HG03196 (cell line): ENCODE measurements around the gene ZBTB20.

Source experiments
- ATAC-seq: cut with Tn5 transposase; IDR thresholded peaks from one replicate; pipeline ENCODE4 v1.9.1; 2021; ENCODE audit not compliant: unreplicated experiment

ZBTB20 gene

DNA sequence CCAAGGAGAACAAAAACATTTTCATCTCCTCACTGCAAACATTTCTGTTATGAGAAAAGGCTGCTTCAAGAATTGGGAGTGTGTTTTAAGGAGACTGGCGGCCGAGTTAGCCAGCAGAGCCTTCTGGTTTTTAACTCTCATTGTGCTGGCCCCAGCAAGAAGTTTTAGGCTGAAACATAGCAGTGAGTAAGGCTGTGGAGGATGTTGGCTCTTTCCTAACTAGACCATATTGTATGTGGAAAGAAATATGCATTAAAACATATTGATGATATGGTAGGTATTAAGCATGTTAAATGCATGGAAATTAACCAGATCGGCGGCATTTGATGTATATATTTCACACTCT lies 762.6 kb downstream of the ZBTB20 start:
- no peak for ATAC-seq

DNA sequence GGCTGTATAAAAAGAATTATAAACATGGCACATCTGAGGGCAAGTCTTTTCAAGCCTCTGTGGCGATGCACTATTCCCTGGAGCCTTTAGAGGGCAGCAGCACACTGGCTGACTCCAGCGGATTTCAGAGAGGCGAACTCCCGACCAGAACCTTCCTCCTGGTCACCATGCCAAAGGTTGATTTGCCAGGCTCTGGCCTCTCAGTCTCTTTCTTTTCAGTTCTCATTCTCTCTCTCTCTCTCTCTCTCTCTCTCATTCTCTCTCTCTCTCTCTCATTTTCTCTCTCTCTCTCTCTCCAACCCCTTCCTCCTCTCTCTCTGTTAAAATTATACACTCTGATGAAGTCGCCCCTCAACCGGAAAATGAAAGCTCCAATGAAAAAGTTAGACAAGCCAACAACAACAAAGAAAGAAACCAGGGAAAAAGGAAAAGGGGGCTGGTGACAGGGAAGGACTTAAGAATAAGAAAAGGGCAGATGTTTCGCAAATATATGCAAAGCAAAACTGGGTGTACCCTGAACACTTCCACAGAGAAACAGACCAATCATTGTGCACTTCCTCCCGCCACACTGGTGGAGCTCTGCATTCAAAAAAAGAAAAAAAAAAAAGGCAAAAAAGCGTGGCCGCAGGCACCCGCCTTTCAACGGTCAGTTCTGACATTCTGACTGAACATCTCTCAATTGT lies 763.1 kb downstream of the ZBTB20 start:
- peak; percentile 81 for ATAC-seq

DNA sequence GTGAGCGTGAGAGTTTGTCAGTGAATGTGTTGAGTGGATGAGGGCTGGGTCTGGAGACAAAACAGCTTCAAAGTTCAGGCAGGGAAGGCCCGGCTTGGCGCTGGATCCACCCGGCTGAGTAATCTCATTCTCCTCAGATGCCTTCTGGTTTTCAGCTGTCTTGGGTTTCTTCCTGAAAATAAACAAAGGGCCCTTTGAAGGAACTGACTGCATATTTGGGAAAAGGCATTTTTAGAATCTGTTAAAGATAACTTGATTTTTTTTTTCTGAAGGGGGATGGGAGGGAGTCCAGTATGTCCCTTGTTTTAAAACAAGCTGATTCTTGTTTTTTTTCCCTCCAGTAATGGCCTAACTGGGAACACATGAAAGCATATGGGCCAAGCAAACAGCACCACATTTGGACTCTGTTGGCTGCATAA lies 766.8 kb downstream of the ZBTB20 start:
- no peak for ATAC-seq

DNA sequence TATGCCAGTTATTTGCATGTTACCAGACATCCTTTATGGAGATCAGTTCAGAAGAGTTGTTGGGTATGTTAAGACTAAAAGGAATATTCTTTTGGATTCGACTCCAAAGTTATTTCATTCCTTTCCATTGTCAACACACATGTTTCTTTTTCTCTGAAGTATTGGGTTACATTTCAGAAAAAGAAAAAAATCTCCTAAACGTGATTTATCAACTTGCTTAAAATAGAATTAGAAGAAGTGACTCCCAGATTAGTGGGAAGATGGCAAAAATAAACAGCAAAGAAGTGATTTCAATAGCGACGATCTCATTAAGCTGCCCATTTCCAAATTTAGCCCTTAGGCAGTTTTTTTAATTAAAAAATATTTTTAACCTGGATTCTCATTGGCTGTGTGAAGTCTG lies 767.8 kb downstream of the ZBTB20 start:
- no peak for ATAC-seq

DNA sequence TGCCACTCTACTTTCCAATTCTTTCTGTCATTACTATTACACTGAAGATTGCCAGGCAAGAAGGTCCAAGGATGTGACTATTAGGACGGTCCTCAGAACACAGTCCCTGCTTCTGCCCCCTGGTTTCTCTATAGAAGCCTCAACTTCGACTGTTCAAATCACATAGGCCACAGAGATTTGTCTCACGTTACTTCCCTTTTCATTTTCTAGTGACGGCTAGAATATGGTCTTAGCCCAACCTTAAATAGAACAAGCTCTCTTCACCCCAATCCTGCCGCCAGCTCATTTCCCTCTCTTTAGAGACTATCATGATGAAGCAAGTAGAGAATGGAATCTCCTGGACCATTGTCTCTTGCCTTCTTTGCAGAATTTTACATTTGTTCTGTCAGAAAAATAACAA lies 768.3 kb downstream of the ZBTB20 start:
- no peak for ATAC-seq

DNA sequence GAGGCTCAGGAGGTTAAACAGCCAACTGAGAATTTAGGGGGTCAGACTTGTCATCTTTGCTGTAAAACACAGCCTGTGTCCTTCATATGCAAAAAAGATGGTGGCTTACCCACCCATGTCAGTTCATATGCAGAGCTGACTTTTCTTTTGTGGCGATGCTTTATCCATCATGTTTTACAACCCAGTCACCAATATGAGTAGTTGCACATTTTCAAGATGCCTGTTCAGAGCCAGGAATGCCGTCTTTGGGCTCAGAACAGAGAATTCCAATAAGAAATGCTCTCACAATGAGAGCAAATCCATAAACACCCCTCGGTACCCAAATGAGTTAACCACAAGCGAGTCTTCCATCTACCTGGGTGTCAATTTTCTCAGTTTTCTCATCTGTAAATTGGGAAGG lies 769.7 kb downstream of the ZBTB20 start:
- ATAC-seq, result no peak

DNA sequence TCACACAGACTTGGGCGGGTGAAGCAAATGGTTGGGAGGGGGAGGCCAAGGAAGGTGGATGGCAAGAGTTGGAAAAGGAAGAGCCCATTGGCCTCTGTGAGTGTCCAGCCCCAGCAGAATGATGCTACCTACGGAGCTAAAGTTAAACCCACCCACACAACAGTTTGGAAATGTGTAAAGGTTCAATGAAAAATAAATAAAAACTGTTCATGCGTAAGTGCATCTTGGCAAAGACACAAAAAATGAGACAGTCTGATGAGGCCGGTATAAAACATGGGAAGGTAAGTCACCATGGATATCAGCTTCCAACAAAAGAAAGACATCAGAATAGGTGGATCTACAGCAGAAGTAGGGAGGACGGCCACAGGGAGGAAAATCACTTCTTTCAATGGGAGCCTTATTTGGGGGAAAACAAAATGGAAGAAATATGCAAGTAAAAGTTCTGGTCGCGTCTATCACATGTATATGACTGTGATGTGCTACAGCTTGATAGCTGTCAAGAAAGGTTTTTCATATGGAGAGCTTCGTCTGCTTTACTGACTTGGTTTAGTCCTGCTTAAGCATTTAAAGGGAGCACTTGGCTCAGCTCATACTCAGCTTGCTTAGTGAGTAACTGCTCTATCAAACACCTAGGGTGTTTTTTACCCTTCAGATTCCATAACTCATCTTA lies 770.4 kb downstream of the ZBTB20 start:
- ATAC-seq, result no peak

DNA sequence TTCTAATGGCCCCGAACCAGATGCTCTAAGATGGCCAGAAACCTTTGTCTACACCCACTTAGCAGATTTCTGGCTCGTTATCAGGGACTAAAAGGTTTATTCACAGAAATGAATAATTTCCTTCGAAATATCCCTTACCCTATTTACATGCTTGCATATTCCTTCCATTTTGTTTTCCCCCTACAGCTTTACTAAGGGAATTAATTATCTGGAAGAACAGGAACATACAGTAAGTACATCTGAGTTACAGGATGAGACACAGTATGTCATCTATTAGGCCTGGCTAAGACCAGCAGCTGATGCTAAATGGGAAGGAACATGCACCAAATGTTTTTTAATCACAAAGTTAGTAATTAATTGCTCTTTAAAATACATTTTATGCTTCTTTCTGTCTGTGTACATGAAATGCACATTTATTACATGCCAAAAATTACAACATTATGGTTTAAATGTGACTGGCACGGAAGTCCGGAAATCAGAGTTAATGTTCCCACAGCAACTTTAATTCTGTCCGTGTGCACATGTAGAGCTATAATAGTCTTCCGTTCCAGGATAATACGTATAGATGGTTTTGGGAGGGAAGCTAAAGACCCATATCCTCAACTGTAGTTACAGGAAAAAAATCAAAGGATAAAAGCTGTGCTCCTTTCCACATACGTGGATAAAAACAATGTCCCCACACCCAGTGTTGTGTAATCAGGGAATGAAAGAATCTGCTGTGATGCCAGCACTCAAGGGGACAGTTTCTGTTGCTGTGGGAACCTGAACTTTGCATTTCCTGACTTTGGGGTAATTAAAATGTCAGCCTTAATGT lies 771.3 kb downstream of the ZBTB20 start:
- no peak for ATAC-seq

DNA sequence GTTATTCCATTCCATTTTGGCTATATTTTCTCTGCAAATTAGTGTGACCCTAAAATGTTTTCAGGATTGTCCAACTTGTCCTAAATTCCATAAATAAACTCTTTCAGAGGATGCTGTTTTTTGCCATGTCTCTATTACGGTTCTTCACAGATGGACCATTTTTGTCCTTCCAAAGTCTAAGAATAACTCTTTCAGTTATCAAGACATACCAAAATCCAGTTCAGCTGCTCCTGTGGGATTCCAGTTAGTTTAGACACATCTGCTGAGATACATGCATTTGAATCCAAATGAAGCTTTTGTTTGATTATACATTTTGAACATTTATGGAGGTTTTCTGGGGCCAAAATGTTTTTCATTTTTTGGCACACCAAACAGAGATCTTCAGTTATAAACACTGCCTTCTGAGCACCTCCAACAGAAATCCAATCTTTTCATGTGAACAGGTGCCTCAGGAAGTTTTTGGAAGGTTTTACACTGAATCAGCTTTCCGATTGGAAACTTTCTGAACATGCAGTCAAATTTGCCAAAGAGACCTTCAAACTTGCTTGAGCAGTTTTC lies 772.6 kb downstream of the ZBTB20 start:
- no peak for ATAC-seq

DNA sequence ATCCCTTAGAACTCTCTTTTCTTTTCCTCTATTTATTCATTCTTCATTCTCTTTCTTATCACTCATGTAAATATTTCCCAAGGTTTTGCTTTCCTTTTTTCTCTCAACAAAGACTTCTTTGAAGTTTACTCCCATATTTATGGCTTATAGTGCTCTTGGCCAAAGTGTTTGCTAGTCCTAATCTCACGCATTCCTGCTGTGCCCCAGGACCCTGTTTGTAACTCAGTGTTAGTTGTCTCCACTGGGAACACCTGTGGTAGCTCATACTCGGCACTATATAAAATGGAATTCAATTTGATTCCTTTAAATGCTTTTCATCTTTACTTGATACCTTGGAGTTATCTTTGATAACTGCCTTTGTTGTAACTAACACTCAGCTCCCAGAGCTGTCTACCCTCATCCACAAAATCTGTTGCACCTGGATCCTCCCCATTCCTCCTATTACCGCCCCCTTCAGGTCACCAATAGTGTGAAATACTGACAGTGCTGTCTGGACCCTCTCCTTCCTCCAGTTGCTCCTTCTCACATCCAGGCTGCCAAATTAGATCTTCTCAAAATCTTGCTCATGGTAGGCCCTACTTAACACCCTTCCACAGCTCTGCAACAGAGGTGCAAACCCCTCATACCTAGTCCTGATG lies 776.4 kb downstream of the ZBTB20 start:
- ATAC-seq, result no peak

DNA sequence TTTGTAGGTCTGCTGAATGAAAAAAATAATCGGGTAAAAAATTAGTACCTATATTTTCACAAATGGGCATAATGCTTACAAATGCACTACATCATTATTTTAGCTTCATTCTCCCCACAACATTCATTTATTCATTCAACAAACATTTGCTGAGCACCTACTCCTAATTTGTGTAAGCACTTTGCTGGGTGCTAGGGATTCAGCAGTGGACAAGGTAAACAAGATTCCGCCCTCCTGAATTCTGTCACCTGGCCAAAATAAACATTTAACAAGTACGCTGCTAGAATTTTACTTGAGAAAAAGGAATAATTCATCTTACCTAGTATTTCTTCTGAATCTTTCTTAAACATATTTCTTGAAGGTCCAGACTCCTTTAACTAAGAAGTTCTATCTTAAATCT lies 781.2 kb downstream of the ZBTB20 start:
- ATAC-seq, result no peak

DNA sequence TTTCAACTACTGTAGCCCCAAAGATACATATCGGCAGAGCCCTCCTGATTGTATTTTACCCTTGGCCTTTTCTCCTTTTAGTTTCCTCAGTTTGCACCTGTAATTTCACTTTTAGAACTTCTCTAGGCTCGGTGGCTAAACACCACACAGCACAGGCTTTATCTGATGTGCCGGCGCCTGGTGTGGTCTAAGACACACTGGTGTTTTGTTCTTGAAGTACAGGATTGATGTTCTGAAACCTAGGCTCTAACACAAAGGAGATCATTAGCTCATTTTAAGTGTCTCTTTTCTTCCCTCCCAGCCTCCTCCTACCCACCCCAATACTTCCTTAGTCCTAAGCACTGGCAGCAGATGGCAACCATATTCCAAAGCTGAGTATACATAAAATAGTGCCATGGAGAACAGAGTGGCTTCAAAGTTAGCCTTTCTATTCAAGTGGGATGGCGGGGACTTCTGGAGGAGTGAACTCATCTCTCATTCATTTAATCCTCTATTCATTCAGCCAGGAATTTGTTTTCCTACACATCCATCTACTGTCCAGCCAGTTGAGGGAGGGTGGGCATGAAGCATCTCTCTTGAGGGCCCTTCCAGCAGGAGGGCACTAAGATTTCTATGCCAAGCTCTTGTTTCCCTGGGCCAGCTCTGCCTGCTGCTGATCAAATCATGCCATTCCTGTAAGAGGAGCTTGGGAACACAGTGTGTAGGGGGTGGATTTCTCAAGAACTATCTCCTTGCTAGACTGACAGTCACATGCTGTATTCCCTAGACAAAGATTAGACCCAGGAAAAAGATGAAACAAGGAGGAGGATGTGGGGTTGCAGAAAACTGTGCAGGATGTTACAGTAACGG lies 782.1 kb downstream of the ZBTB20 start:
- no peak for ATAC-seq

DNA sequence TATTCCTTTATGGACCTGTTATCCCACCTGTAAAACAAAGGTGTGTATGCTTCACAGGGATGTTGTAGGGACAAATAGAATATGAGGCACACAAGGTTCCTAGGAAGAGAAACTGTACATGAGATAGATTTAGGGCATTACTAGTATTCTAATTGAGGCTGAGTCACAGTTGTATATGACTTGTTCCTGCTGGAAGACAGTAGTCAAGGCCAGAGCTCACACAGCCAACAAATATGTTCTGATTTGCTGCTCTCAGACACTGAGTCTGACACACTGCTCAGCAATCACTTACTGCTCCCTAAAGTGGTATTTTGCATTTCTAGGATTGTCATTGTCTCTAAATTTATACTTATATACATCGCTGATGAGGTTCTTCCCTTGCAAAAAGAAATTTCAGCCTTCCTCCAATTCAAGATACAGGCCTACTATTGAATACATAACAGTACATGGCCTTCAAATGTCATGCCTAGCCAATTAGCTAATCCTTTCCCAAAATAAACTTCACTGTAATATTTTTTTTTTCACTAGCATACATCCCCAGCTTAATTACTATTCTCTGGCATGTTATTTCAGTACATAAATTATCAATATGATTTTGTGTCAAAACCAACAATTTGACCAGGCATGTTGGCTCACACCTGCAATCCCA lies 783.4 kb downstream of the ZBTB20 start:
- ATAC-seq, result no peak

DNA sequence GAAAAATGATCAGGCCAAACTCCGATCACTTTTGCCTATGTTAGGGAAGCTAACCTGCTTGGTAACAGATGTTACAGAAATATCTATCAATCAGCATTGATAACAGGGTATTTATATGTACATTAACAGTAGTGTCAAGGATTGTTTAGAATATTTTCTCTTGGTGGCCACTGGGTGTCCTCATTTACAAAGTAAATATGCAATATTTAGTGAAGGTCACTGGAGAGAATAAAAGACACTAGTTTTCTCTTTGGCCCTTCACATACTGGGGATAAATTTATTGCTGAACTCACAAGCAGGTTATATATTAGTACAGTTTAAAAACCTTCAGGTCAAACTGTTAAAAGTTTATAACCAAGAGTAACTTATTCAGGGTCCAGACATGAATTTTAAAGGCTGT lies 784.3 kb downstream of the ZBTB20 start:
- no peak for ATAC-seq

DNA sequence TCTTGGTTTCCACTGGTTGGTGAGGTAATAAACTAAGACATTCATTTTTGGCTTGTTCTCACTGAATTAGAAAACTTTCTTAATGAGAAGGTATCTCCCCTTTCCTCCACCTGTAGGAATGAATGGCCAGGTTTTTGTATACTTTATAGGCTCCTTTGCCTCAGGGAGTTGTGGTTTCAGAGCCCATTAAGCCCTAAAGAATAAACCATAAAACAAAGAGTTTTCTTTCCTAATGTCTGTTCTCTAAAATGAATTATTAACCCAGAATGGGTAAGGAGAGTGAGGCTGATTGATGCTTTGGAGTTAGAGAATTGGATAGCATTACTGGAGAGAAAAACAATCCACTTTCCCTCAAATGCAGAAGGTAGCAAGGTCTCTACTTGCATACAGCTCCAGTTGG lies 785.7 kb downstream of the ZBTB20 start:
- no peak for ATAC-seq

DNA sequence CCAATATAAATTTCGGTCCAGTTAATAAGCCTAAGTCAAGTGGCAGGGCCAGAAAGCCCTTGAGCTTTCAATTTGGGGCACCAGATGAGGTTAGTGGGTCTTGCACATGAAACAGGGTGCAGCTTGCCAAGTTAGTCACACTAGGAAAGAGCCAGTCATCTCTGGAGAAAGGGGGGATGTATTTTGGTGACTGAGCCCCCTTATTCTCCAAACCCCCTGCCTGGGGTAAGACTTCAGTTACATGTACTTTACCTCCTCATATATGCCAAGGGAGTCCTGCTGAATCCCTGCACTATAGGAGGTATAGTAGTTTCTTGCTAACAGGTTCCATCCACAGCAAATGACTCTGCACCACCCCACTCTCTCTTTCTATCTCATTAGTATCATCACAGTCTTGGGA lies 790.6 kb downstream of the ZBTB20 start:
- no peak for ATAC-seq

DNA sequence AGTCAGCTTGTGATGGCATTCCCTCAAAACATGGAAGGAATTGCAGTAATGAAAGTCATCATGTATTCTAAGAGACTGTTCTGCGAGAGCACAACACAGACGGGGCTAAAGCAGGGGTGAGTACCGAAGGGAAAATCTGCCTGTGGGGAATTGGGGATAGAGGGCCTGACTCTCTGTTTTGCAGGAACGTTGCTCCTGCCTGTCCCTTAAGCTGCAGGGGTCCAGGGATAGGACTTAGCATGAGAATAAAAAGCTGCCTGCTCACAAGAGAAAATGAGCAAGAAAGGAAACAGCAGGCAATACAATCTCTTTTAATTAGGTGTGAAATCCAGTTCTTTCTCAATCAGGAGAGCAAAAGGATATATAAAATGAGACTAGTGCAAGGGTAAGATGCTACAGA lies 791.0 kb downstream of the ZBTB20 start:
- no peak for ATAC-seq

DNA sequence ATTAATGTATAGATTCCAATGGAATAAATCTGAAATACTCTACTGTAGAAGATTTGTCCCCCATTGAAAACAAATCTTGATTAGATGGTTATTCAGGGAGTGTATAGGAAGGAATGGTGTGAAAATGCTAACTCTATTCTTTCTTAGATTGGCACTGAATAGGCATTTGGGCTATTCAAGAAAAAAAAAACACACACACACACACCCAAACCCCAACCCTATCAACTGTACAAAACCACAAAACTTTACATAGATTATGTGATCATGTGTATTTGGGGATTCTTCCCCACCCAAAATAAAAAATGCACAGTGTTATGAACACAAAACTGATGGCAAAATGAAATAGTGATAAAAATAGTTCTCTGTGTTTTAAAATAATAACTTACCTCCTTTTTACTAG lies 791.4 kb downstream of the ZBTB20 start:
- no peak for ATAC-seq

DNA sequence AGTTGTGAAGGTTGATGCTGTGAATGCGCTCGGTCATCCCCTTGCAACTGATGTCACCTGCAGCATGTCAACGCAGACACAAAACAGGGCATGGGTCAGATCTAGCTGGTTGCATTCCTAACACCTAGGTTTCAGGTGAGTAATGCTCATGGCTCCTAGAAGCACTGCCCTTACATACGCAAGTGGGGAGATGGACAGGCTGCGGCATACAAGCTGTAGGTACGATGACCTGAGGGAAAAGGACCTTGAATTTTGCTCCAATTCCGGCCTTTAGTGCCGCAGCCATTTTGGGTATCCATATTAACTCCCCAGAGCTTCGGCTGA lies 795.3 kb downstream of the ZBTB20 start:
- ATAC-seq, result no peak

DNA sequence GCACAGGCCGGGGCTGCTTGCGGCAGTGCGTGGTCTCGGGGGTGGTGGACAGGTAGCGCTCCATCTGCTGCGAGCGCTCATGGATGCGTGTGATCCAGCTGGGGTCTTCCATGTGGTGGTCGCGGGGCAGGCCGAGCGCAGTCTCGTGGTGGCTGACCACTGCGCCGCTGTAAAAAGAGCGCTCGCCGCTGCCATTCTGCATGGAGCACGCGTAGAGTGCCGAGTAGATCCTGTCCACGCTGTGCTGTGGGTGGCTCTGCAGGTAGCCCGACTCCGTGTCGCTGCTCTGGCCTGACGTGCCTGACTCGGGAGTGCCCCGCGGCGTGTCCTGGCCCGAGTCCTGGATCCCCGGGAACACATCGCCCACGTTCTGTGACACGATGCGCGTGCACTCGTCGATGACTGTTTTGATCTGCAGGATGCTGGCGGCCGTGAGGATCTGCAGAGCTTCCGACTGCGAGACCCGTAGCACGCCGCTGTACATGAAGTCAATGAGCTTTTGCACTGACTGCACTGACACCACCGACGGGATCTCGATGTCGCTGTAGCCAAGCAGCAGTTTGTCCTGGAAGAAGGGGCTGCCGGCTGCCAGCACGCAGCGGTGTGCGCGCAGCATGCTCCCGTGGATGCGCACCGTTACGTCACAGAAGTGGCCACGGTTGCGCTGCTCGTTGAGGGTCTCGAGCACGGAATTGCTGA lies 795.8 kb downstream of the ZBTB20 start:
- no peak for ATAC-seq
